HG02970 (cell line): ENCODE results near the gene MTAP.
A peak's percentile ranks its signal among the peaks of the same experiment; 100 is the strongest.

ENCODE experiments used
- ATAC-seq: cut with Tn5 transposase; IDR thresholded peaks from one replicate; pipeline ENCODE4 v1.9.1; 2021; ENCODE audit warnings: mild to moderate bottlenecking, moderate library complexity, moderate number of reproducible peaks; ENCODE audit not compliant: unreplicated experiment, low FRiP score

The MTAP gene

GRCh38 chr9:21967169-21967568 lies 164.7 kb downstream of the MTAP start:
- no peak for ATAC-seq

GRCh38 chr9:21967702-21968101 lies 165.3 kb downstream of the MTAP start:
- no peak for ATAC-seq

GRCh38 chr9:21968331-21969010 lies 166.0 kb downstream of the MTAP start:
- no peak for ATAC-seq

GRCh38 chr9:21969011-21969940 lies 166.8 kb downstream of the MTAP start:
- no peak for ATAC-seq

GRCh38 chr9:21969951-21970799 lies 167.7 kb downstream of the MTAP start:
- no peak for ATAC-seq

- ATAC-seq: no peak
Observed at GRCh38 chr9:21970800-21971640, 168.6 kb downstream of the MTAP start.

GRCh38 chr9:21972361-21972760 lies 169.9 kb downstream of the MTAP start:
- ATAC-seq: no peak

GRCh38 chr9:21974343-21974721 lies 171.9 kb downstream of the MTAP start:
- no peak for ATAC-seq

GRCh38 chr9:21974722-21975409 lies 172.4 kb downstream of the MTAP start:
- ATAC-seq: peak; percentile 62

GRCh38 chr9:21976334-21976875 lies 174.0 kb downstream of the MTAP start:
- no peak for ATAC-seq

- ATAC-seq: no peak
Observed at GRCh38 chr9:21982391-21982790, 180.0 kb downstream of the MTAP start.

- ATAC-seq: no peak
Observed at GRCh38 chr9:21982861-21983560, 180.6 kb downstream of the MTAP start.

- ATAC-seq: no peak
Observed at GRCh38 chr9:21983561-21983935, 181.1 kb downstream of the MTAP start.

GRCh38 chr9:21984101-21984500 lies 181.7 kb downstream of the MTAP start:
- no peak for ATAC-seq

GRCh38 chr9:21985964-21986667 lies 183.7 kb downstream of the MTAP start:
- ATAC-seq: no peak
